GM21360 (cell line): ENCODE measurements around the gene FBLN5.
A peak's percentile ranks its signal among the peaks of the same experiment; 100 is the strongest.

Experiments used
- ATAC-seq: cut with Tn5 transposase; IDR thresholded peaks from one replicate; pipeline ENCODE4 v1.9.1; 2021; ENCODE audit warnings: mild to moderate bottlenecking, moderate library complexity; ENCODE audit not compliant: unreplicated experiment

FBLN5 gene, protein sequence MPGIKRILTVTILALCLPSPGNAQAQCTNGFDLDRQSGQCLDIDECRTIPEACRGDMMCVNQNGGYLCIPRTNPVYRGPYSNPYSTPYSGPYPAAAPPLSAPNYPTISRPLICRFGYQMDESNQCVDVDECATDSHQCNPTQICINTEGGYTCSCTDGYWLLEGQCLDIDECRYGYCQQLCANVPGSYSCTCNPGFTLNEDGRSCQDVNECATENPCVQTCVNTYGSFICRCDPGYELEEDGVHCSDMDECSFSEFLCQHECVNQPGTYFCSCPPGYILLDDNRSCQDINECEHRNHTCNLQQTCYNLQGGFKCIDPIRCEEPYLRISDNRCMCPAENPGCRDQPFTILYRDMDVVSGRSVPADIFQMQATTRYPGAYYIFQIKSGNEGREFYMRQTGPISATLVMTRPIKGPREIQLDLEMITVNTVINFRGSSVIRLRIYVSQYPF

DNA sequence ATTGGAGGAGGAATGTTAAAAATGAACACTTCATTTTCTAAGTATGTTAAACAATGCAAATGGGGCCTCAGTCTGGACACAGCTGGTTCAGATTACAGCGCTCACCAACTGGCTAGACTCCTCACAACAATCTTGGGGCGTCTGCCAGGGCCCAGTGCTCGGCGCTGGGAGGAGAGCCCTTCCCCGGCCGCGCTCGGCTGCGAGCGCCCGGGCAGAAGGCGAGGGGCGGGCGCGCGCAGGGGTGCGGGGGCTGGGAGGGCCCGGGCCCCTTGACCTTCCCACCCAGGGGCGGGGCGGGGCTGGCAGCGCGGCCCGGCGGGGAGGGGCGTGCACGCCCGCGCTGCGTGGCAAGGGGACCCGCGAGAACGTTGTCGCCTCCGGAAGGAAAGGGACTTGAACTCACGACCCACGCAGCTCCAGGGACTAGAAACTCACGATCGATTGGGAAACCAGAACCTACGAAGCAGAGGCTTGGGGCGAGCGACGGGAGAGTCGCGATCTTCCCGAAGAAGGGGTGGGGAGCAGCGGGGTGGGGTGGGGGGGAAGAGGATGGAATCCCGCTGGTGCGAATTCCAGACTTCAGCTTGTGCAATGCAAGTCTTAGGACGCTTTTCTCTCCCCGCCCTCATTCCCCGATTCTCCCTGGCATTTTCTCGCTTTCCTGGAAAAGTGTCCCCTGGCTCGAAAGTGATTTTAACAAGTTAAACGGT lies at the start of gene FBLN5:
Gene FBLN5, minus strand, starts transcription at position 220 of the 710 bp plus-strand sequence. CDS start 465 bp downstream, outside the sequence.
- ATAC-seq: no peak

DNA sequence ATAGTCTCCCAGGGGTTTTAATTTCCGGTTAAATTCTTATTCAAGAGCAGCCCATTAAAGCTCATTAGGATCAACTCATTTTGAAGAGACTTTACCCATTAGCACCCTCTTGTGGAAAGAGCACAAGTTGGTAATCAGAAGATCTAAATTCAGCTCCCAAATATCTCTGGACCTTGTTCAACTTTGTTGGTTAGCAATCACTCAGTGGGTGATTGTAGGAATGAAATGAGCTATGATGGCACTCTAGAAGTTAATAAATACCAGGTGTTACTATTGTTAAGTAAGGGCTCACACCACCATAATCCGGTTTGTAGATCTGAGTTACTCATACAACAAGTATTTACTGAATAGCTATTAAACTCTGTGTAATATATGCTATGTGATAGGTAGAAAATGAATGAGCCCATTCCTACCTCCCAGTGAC lies 49.5 kb upstream of the FBLN5 start:
- no peak for ATAC-seq

DNA sequence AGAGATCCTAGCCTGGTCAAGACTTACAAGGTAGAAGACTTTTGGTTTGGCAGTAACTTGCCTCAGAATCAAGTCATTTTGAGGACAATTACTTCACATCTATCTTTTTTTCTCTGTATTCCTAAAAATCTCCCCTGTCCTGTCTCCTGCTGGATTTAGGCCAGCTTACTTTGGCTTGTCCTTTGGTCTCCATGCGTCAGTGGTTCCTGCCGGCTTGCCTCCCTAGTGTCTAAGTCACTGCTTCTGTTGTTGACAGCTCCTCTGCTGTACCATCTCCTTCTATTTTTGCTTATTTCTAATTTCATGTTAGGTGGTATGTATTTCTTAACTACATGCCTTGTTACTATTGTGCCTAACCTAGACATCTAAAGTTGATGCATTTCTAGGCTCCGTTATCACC lies 39.7 kb upstream of the FBLN5 start:
- no peak for ATAC-seq

DNA sequence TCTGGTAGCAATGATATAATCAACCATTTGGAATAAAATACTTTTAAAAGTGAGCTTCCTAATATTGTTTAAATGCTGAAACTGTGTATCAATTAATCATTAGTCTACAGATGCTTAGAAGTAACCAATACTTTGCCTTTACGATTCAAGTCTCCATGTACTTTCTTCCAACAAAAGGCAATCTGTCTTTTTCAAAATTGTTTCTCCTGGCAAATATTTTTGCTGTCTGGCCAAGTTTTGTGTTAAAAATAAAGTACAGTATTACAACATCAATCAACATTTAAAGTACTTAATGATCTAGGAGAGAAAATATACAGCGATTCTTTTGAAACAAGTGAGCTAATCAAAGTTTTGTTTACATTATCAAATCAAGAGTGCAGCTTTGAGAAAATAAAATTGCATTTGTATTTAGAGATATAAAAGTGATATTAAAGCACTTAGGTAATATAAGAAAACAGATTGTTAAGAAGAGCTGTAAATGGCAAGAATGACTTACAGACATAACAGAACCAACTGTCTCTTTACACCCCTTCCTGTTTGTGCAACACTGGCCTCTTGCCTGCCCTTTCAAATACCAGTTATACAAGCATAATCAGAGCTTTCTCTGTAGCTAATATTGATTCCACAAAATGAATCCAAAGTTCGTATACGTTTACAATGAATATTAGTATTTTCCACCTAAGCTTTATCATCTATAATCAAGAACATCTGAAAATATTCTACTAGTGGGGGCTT lies 38.2 kb upstream of the FBLN5 start:
- no peak for ATAC-seq

DNA sequence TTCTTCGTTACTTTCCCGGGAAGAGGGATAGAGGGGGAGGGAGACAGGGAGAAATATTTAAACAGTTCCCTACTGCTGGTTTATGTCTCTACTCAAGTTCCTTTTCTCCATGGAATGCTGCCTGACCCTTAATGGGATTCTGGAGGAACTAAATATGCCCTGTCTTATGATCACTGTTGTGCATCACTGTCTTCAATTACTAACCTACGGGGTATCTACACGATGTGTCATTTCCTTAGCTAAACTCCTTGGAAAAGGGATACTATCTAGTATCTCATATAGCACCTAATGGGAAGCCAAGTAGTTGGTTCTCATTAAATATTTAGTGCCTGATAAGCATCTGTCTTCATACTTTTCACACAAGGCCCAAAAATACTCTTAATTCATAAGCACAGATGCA lies 37.5 kb upstream of the FBLN5 start:
- no peak for ATAC-seq

DNA sequence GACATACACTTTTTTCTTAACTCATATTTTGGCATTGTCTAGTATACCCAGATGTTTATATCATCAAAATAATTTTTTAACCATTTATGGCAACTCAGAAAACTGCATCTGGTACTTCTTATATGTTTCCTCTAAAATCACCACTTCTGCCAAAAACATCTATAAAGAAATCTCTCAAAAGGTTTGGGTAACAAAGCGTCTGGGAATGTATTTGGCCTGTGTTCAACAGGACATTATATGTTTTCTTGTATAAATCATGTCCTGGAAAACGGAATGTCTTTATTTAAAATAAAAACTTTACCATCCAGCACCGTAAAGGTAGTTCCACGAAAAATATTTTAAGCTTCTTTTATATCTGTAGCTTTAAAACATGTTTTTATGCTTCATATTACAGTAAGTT lies 36.1 kb upstream of the FBLN5 start:
- no peak for ATAC-seq

DNA sequence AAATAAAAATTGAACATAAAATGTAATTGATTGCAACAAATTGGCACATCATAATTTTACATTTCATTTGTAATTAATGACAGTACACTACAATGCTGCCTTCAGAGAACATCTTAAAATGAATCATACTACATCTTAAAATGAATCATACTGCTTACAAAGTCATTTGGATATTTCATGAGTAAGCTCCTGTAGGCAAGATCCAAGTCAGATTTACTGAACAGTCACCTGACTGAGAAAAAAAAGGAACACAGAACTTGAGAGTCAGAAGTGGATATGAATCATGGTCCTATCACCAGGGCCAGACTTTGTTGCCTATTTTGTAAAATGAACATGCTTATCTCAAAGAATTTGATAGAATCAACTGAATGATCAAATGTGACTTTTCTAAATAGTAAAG lies 32.7 kb upstream of the FBLN5 start:
- peak; percentile 76 for ATAC-seq

DNA sequence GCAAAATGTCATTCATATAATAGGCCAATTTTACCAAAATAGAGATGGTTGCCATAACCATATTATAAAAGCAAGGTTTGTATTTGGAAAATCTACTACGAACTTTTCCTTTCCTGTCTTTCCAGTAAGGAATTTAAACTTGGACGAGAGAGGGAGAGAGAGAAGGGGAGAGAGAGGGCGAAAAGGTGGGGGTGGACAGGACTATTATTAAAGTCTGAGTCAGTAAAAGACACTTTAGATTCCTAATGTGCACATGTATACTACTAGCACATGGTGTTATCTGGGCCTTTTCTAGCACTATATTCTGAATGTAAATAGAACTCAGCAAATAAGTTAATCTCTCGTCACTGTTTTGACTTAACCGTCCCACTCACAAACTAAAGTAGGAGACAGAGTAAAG lies 30.4 kb upstream of the FBLN5 start:
- ATAC-seq: no peak

DNA sequence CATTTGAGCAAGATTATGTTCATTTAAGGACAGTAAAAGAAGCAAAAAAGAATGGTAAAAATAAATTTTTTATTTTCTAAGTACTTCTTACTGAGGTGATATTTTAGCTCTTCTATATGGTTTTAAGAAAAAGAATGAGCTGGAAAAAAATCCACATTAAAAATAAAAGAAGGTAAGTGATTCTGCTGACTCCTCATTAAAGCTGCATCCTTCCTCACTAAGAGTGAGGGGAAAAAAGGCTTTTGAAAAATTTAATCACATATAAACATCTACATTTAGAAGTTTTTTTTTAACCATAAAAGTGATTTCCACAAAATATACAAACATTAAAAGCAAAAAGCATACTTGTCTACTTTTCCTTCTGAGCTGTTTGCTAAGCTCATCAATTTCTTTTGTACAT lies 28.3 kb upstream of the FBLN5 start:
- ATAC-seq: no peak

DNA sequence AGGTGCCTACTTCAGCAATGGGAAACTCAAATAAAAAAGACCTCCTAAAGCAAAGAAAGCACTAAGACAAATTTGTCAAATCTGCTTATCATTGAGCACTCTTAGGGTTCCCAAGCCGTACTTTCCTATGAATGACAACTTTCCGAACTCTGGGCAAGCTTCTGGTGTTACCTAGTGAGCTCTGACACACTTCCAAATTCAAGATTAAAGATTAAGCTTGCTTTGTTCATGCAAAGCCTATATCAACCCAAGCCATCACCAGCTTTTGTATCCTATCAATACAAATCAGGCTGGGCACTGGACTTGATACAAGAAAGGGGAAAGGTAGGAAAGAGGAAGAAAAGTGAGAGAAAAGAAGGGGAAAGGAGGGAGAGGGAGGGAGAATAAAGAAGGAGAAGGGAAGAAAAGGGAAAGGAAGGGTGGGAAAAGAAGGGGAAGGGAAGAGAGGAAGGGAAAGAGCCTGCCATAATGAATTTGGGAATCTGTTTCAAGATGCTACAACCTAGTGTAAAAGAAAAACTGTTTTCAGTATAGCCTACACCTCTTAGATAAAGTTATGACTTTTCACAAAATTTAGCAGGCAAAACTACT lies 23.8 kb upstream of the FBLN5 start:
- no peak for ATAC-seq

DNA sequence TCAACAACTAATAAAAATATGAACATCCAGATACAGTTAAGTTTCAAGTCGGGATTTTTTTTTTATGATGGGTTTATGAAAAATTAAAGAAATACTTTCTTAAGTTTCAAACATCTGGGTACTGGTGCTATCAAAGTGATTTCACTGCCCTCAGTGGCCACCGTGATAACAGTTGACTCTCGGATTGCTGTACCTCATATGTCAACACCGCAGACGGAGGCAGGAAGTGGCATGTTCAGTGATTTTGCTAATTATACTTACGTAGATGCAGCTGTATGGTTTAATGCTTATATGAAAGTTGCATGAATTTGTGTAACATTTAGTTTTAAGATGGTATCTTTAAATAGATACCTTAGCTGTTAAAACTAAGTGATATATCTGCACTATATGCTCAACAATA lies 20.8 kb upstream of the FBLN5 start:
- no peak for ATAC-seq

DNA sequence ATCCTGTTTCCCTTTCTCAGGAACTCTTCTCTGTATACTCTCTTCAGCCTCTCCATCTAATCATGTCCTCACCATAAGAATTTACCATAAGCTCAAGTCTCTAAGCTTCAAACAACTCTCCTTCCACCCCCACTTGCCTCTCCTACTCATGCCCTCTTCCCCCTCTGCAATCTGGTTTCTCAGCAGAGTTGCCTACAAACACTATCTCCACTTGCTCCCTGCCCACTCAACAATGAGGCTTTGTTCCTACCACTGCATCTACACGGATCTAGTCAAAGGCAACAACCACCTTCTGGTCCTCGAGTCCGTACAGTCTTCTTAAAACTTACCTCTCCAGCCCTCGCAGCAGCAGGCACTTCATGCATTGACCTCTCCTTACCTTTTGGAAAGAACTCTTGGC lies 17.2 kb upstream of the FBLN5 start:
- no peak for ATAC-seq

DNA sequence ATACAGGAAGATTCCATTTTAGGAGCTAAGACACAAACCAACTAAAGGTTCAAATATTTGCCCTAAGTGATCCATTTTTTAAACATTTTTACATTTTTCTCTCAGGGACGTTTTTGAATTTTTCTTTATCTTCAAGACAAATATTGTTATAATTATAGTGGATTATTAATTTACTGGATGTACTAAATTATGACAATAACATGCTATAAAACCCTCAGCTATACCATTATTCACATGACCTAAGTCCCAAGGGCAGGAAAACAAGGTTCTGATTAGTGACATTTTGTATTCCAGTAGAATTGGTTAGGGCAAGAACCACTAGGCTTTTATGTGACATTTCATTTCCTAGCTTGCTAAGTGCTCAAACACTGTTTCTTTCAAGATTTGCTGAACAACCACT lies 16.5 kb upstream of the FBLN5 start:
- ATAC-seq: no peak

DNA sequence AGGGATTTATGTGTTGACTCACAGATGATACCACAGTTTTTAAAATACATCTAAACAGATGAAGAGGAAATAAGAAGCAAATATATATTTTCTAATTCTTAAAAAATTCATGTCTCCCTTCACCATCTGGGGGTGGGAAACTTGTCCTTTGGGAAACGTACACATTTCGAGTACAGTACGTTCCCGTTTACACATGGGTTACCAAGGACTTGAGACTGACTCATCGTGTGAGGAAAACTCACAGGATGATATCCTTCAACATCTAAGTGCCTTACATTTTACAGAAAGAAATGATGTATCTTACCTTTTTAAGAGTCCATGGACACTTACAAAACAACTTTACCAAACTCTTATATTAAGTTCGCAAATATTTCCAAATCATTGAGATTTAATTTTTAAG lies 16.0 kb upstream of the FBLN5 start:
- no peak for ATAC-seq

DNA sequence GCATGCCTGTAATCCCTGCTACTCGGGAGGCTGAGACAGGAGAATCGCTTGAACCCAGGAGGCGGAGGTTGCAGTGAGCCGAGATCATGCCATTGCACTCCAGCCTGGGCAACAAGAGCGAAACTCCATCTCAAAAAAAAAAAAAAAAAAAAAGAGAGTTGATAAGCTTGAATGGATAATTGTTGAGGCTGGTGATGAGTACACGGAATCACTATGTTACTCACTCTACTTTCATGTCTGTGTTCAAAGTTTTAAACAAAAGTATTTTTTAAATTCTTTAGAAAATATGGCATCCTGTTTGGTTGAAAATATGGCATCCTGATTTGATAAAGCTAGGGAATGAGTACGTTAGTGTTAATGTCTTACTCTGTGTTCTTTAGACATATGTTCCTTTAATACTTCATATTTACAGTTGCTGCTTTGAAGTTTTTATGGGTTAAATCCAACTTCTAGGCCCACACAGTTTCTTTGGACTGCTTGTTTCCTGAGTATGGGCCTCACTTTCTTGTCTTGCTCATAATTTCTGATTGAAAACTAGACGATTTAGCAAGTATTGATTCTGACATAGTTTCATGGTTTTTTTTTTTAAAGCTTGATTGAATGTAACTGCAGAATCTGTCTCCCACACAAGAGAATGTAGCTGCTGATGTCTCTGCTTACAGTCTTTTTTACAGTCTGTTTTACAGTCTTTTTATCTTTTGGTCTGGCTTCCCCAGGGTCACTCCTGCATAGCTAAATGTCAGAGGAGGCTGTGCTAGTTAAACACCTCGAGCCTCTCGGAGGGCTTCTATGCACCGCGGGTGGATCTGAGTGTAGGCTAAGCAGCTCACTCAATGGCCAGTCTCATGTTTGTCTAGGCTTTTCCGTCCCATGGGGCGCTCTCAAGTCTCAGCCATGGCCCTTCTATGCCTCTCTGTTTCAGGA lies 14.1 kb upstream of the FBLN5 start:
- no peak for ATAC-seq

DNA sequence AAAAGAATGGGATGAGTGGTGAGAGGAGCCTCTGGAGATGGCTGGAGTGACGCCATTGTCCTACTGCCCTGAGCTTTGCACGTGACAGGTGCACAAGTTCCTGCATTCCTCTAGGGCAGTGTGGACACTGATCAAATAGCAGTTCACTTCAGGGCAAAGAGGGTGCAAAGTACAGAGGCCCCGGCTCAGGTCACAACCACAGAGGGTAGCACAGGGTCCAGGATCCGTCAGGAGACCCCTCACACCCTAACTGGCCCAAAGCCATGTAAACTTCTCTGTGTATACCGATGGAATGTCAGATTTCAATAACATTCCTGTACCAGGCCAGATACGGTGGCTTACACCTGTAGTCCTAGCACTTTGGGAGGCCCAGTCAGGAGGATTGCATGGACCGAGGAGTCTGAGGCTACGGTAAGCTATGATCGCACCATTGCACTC lies 10.4 kb upstream of the FBLN5 start:
- no peak for ATAC-seq

DNA sequence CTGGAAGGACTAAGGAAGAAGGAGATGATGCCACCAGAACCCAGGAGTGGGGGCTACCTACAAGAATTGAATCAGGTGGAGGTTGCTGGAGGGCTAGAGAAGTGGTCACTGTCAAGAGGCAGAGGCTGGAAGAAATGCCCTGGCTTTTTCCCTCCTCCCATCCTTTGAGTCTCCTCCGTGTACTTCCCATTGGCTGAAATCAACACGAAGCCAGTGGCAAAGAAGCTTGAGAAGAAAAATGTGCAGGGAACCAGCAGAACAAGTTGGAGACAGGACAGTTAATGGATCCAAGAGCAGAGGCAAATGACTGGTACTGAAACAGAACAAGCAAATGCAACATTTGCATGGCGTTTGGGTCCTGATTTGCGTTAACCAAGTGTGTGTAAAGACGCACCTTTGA lies 9.1 kb upstream of the FBLN5 start:
- ATAC-seq: no peak

DNA sequence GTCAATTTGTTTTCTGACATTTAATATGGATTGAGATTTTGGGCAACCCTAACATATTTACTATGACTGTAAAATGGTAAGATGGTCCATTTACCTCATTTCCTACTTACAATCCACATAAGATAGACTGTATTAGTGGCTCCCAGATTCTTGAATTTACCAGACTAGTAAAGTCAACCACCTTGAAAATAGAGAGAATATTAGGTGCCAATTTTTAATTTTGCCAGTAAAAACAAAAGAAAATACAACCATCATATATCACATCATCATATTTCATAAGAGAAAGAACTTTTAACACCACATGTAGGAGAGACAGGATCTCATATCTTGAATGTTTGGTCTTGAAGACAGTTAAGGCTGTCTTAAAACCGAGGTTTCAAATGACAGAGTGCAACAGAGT lies 7.7 kb upstream of the FBLN5 start:
- ATAC-seq: no peak

DNA sequence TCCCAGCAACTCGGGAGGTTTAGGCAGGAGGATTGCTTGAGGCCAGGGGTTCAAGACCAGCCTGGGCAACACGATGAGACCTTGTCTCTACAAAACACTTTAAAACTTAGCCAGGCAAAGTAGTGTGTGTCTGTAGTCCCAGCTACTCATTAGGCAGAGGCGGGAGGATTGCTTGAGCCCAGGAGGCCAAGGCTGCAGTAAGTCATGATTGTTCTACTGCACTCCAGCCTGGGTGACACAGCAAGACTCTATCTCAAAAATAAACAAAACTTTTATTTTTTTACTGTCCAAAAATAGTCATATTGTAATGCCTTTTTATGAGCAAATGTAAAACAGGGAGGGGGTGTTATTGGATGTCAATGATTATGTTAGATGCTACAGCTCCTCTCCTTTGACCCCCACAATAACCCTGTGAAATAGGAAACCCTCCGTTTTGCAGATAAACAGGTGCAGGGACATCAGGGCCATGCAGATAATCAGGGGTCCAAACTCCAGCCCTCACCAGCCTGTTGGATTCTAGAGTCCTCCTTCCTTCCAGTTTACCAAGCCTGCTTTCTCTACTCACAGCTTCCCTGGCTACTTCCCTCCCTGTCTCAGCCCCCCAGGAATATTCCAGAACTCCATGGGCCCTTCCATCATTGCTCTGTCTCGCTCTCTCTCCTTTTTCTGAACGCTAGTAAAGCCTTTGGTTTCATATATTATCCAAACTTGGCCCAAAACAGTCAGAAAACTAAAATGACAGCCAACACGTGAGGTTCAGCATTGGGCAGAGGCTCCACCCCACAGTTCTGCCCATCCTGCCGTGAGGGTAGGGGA lies 5.9 kb upstream of the FBLN5 start:
- ATAC-seq: no peak
